GM12878 (cell line): ENCODE measurements around the gene ZFPM1.

ENCODE experiments used
- LARP7 ChIP-seq: fragments of 450-650 bp; IDR thresholded peaks from 2 replicates; pipeline ENCODE4 v1.6.1; 2017; ENCODE audit warnings: mild to moderate bottlenecking
- NRF1 ChIP-seq: conservative IDR thresholded peaks from 2 replicates; pipeline ENCODE4 v1.6.1; 2011; ENCODE audit warnings: mild to moderate bottlenecking, low read depth, low read length, improper control_type of control experiment
- POLR2A ChIP-seq: IDR thresholded peaks from 2 replicates; pipeline ENCODE4 v1.6.1; 2011; ENCODE audit warnings: low read depth, mild to moderate bottlenecking, low read length
- POLR2AphosphoS5 ChIP-seq: IDR thresholded peaks from 2 replicates; pipeline ENCODE4 v1.6.1; 2011; ENCODE audit warnings: mild to moderate bottlenecking, low read length, inconsistent platforms
- RAD51 ChIP-seq: fragments of 450-650 bp; IDR thresholded peaks from 2 replicates; pipeline ENCODE4 v1.6.1; 2016; ENCODE audit warnings: moderate library complexity, mild to moderate bottlenecking, inconsistent platforms
- SIX5 ChIP-seq: IDR thresholded peaks from 2 replicates; pipeline ENCODE4 v1.6.1; 2011; ENCODE audit warnings: mild to moderate bottlenecking, low read depth, low read length, moderate library complexity; ENCODE audit not compliant: severe bottlenecking
- TBL1XR1 ChIP-seq: IDR thresholded peaks from 2 replicates; pipeline ENCODE4 v1.6.1; 2012; ENCODE audit warnings: low read depth, low read length, improper control_type of control experiment
- TF ChIP-seq, protein P1 (sequence below), 3 experiments: IDR thresholded peaks in 2 of 3; conservative IDR thresholded peaks in 1 of 3; 2 replicates each; pipeline ENCODE4 v1.5.1; 2011; ENCODE audit warnings: low read depth in 3 of 3, low read length in 3 of 3, mild to moderate bottlenecking in 3 of 3, control low read depth in 2 of 3, moderate library complexity in 2 of 3, inconsistent platforms in 1 of 3, mixed read lengths in 1 of 3; ENCODE audit not compliant: control insufficient read depth in 2 of 3, insufficient read depth in 1 of 3; ENCODE audit errors: extremely low read depth in 1 of 3

DNA sequence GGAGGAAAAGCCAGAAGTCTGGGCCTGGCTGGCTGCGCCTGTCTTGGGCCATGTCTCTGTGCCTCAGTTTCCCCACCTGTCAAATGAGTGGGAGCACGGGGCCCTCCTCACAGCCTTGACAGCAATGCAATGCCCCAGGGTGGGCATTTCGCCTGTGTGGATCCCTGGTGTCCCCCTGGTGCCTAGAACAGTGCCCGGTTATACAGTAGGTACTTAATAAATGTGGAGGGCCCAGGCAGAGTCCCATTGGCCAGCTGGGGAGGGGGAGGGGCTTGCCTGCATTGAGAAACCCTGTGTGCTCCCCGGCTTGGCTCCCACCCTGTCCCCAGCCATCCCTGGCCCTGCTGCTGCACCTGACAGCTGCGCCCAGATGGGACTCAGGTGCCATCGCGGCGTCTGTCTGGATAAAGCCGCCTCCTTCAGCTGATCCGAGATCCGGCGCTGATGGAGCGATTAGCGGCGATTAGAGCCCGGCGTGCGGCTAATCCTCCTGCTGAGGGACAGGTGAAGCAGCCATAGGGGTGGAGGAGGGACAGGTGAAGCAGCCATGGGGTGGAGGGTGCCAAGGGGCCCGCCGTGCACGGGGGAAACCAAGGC is 12.4 kb downstream of the ZFPM1 start:
- TF ChIP-seq RAD51, result no peak
- TF ChIP-seq, protein P1, sequence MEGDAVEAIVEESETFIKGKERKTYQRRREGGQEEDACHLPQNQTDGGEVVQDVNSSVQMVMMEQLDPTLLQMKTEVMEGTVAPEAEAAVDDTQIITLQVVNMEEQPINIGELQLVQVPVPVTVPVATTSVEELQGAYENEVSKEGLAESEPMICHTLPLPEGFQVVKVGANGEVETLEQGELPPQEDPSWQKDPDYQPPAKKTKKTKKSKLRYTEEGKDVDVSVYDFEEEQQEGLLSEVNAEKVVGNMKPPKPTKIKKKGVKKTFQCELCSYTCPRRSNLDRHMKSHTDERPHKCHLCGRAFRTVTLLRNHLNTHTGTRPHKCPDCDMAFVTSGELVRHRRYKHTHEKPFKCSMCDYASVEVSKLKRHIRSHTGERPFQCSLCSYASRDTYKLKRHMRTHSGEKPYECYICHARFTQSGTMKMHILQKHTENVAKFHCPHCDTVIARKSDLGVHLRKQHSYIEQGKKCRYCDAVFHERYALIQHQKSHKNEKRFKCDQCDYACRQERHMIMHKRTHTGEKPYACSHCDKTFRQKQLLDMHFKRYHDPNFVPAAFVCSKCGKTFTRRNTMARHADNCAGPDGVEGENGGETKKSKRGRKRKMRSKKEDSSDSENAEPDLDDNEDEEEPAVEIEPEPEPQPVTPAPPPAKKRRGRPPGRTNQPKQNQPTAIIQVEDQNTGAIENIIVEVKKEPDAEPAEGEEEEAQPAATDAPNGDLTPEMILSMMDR (IDR thresholded peaks at IDR 0.05 in 2 of 3, conservative IDR thresholded peaks at IDR 0.05 in 1 of 3; ENCODE audit: control insufficient read depth in 2 of 3, extremely low read depth in 1 of 3, insufficient read depth in 1 of 3, low read depth in 3 of 3, low read length in 3 of 3), result no peak
- no peak for TF ChIP-seq POLR2A
- TF ChIP-seq SIX5, result no peak
- TF ChIP-seq LARP7, result no peak
- no peak for TF ChIP-seq NRF1
- no peak for TF ChIP-seq TBL1XR1
- TF ChIP-seq POLR2AphosphoS5, result no peak
